Stromal cell of bone marrow (primary cell): ENCODE results near the gene GABARAPL1.

Experiments used
- DNase-seq: peaks from one replicate; pipeline ENCODE4 v3.0.0-alpha.2; 2012; ENCODE audit warnings: low read depth

The GABARAPL1 gene

DNA sequence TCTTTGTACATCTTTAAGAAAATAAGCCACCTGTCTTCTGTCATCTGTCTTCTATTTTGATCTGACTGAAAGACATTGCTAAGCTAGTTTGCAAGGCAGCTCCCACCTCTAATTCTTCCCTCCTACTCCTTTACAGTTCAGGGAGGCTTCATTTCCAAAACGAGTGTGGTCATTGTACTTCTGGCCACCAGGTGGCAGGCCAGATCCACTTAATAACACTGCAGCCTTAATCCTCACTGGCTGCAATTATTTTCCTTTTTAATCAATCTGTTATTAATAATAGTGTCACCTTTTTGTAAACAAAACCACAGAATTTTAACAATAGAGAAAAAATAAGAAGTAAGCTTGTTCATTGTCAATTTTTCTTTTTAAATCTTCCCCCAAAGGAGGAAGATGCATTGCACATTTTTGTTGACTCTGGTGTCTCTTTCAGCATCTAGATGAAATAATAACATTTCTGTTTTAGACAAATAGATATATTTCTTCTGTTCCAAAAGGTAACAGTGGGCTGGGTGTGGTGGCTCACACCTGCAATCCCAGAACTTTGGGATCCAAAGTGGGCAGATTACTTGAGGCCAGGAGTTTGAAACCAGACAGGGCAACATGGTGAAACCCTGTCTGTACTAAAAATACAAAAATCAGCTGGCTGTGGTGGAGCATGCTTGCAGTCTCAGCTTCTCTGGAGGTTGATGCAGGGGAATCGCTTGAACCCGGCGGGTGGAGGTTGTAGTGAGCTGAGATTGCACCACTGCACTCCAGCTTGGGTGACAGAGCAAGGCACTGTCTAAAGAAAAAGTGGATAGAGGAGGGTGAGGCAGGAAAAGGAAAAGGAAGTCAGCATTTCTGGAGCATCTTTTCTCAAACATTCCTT is 23.3 kb downstream of the GABARAPL1 start:
- peak; percentile 12 for DNase-seq

DNA sequence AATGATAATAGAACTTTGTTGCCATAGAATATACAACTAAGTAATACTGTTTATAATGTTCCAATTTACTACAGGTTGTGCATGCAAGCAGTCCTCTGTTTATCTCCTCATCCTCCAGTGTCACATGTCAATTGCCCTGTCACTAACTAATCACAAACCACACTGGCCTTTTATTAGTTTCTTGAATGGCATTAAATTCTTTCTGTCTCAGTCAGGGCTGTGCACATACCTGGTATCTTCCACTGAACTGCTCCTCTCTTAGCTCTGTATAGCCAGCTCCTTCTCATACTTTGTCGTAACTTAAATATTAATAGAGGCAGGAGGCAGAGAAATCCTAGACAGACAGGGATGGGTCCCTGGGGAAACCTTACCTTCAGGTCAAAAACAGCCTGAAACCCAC is 24.0 kb downstream of the GABARAPL1 start:
- no peak for DNase-seq

GRCh38 chr12:10238526-10238925 is 25.8 kb downstream of the GABARAPL1 start:
- no peak for DNase-seq

- DNase-seq = no peak
Observed at GRCh38 chr12:10241290-10241689, 28.6 kb downstream of the GABARAPL1 start.

DNA sequence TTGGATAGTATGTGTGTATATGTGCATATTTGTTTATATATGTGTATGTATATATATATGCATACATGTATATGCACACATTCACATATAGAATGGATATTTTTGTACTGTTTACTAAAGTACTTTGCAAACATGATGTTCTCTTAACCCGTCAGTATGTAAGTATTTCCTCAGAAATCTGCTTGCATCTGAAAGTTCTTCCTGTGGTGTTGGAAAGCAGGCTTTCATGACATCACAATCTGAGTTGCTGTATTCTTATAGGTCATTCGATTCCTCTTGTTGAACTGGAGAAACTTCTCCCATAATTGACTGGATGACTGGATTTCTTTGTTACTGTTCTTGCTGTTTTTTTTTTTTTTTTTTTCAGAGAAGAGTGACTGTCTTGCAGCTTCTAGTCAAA is 29.1 kb downstream of the GABARAPL1 start:
- no peak for DNase-seq

DNA sequence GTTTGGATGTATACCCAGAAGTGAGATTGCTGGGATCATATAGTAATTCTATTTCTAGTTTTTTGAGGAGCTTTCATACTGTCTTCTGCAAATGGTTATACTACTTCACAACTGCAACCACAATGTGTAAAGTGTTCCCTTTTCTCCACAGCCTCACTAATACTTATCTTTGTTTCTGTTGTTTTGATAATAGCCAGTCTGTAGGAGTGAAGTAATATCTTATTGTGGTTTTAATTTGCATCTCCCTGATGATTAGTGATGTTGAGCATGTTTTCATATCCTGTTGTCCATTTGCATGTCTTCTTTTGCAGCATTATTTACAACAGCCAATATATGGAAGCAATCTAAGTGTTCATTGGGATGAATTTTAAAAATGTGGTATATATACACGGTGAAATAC is 29.9 kb downstream of the GABARAPL1 start:
- DNase-seq = no peak

GRCh38 chr12:10243818-10244520 is 31.3 kb downstream of the GABARAPL1 start:
- no peak for DNase-seq

- DNase-seq = no peak
Observed at GRCh38 chr12:10247436-10248058, 34.9 kb downstream of the GABARAPL1 start.

GRCh38 chr12:10249690-10250455 is 37.2 kb downstream of the GABARAPL1 start:
- DNase-seq = no peak

GRCh38 chr12:10251669-10252068 is 39.0 kb downstream of the GABARAPL1 start:
- no peak for DNase-seq

DNA sequence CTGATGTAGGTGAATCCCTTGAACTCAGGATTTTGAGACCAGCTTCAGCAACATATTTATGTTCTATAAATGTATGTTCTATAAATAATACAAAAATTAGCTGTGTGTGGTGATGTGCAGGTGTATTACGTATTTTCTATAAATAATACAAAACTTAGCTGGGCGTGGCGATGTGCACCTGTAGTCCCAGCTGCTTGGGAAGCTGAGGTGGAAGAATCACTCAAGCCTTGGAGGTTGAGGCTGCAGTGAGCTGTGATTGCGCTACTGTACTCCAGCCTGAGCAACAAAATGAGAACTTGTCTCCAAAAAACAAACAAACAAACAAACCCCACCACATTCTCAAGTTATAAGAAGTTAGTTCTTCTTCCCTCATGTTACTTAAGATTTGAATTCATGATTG is 39.5 kb downstream of the GABARAPL1 start:
- DNase-seq = no peak

DNA sequence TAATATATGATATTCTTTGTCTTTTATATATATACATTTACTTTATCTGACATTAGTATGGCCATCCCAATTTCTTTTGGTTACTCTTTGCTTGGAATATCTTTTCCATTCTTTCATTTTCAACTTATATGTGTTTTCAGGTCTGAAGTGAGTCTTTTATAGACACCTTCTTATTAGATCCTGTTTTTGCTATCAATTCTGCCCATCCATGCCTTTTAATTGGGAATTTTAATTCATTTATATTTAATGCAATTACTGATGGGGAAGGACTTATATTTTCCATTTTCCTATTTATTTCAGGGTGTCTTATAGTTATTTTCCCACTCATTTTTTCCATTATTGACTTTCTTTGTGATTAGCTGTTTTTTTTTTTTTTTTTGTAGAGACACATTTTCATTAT is 43.4 kb downstream of the GABARAPL1 start:
- no peak for DNase-seq

- DNase-seq = no peak
Observed at GRCh38 chr12:10260927-10261326, 48.2 kb downstream of the GABARAPL1 start.

DNA sequence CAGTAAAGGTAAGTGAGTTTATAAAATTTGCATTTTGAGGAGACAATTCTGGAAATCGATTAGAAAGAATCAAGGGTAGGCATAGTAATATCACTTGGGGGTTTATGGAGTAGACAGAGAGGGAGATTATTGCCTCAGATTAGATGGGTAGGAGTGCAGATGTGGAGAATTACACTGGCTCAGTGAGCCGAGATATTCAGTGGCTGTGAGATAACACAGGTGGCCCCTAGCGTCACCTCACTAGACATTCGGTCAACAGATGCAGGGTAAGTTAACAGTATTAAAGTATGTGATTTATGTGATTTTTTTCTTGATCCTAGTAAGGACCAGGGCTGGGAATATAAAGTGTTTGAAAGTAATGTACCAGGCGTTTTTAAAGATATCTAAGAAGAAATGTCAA is 55.4 kb downstream of the GABARAPL1 start:
- no peak for DNase-seq

DNA sequence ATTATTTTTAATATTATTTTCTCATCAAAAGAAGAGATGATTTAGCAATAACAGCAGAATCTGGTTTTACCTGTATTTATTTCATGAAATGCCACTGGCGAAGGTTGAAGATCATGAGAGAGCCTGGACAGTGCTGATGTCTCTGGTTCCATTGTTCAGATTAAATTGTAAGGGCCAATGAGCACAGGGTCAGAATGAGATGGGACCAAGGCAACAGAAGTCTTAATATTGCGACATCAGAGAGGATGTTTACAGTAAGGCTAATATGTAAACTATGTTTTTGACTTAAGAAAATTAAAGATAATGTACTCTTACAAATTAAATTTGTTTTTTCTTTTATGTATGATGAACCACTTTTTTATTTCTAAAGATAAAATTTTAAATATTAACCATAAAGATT is 59.8 kb downstream of the GABARAPL1 start:
- no peak for DNase-seq
